Tibial nerve (tissue), 3 donors: ENCODE results near the gene CDS2.

ENCODE experiments used
- POLR2A ChIP-seq, 2 donors: fragments of 450-650 bp; IDR thresholded peaks; one replicate each; pipeline ENCODE4 v1.6.1; 2017; ENCODE audit warnings: antibody characterized with exemption in 2 of 2, mild to moderate bottlenecking in 2 of 2, moderate library complexity in 2 of 2
- TF ChIP-seq, protein P1 (sequence below), 5 experiments: fragments of 200-600 bp in 3 of 5; fragments of 450-650 bp in 2 of 5; sonication (generic) in 3 of 5; IDR thresholded peaks; one replicate each; pipeline ENCODE4 v1.5.1; 2016 to 2019; ENCODE audit warnings: antibody characterized with exemption in 5 of 5, mild to moderate bottlenecking in 3 of 5, moderate library complexity in 2 of 5

DNA sequence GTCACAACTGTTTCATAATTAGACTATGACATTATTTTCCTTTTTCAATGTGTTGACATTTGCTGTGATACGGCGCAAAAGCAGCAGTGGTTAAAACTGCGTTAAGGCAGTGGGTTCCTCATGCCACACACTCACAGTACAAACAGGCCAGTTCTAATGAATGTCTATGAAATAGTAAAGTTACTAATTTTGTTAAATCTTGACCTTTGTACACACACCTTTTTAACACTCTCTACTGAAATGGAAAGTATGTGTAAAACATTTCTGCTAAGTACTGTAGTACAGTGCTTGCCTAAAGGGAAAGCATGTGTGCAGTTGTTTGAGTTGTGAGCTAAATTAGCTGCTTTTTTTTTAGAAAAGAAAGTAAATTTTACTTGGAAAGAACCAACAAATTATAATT lies 60.3 kb downstream of the CDS2 start:
- TF ChIP-seq POLR2A (IDR thresholded peaks at IDR 0.05), result no peak
- TF ChIP-seq, protein P1, sequence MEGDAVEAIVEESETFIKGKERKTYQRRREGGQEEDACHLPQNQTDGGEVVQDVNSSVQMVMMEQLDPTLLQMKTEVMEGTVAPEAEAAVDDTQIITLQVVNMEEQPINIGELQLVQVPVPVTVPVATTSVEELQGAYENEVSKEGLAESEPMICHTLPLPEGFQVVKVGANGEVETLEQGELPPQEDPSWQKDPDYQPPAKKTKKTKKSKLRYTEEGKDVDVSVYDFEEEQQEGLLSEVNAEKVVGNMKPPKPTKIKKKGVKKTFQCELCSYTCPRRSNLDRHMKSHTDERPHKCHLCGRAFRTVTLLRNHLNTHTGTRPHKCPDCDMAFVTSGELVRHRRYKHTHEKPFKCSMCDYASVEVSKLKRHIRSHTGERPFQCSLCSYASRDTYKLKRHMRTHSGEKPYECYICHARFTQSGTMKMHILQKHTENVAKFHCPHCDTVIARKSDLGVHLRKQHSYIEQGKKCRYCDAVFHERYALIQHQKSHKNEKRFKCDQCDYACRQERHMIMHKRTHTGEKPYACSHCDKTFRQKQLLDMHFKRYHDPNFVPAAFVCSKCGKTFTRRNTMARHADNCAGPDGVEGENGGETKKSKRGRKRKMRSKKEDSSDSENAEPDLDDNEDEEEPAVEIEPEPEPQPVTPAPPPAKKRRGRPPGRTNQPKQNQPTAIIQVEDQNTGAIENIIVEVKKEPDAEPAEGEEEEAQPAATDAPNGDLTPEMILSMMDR (IDR thresholded peaks at IDR 0.05), result no peak
